GM10248 (cell line): ENCODE results near the gene LTBP1.

Experiments
- CTCF ChIA-PET: fragments of 300-600 bp; sonication (Branson Sonifier 250); formaldehyde crosslinking; extraction: SDS; loops from one replicate; lab custom pipeline; 2021; ENCODE audit warnings: antibody characterized with exemption; lab: Yijun Ruan, JAX
- POLR2A ChIA-PET: fragments of 350-650 bp; sonication (Branson Sonifier 250); formaldehyde crosslinking; extraction: SDS; loops from one replicate; lab custom pipeline; 2020; ENCODE audit warnings: antibody characterized with exemption; lab: Yijun Ruan, JAX
- DNase-seq: peaks from one replicate; pipeline ENCODE4 v3.0.0; 2012; ENCODE audit errors: extremely low spot score
- CTCF ChIP-seq: IDR thresholded peaks from 2 replicates; pipeline ENCODE4 v1.5.1; 2012; ENCODE audit warnings: mild to moderate bottlenecking, low read depth; ENCODE audit errors: extremely low read depth, missing control alignments, control extremely low read depth

The LTBP1 gene

GRCh38 chr2:33448220-33448899 lies 501.6 kb downstream of the LTBP1 start:
- DNase-seq = no peak
- CTCF ChIA-PET = no interaction called here
- POLR2A ChIA-PET = no interaction called here
- no peak for TF ChIP-seq CTCF
